GM19324 (cell line): ENCODE data around the gene SYNE1.
"Not testable (repeated sequence)": the region's sequence is repeated elsewhere in the genome, so short reads cannot be mapped to it uniquely, and the experiment has no call there.

ENCODE experiments used
- ATAC-seq: cut with Tn5 transposase; IDR thresholded peaks from one replicate; pipeline ENCODE4 v1.9.1; 2021; ENCODE audit warnings: mild to moderate bottlenecking, moderate library complexity; ENCODE audit not compliant: unreplicated experiment, low FRiP score

Gene SYNE1

DNA sequence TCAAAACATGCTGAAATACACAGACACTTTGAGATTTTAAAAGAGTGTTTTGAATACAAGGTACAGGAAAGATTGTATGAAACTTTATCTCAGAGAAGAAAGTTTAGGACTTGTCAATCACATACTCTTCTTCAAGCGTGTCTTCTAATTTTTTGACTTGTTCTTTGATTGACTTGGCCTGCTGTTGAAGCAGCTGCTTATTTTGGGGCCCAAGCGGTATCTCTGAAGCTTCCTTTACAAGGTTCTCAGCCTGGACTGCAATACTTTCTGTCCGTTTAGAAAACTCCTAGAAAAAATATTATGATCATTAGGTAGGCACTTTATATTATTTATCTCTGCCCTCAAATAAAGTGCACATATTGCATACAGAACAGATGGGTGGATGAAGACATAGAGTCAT, 201.3 kb downstream of the SYNE1 start:
- no peak for ATAC-seq

DNA sequence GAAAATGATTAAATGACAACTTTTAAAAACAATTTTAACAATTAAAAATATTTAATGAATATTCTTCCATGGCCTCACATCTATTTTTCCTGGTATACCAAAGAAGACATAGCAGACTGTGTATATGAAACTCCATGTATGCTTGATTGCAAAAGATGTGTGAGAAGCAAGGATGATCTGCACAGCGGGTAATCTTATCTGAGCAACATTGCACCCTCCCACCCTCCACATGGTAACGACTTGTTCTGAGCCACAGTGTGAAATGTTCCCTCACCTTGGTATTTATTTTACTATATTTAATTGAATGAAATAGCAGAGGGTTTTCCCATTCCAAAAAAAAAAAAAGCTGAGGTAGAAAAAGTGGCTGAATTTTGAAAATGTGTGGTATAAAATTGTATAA, 204.4 kb downstream of the SYNE1 start:
- no peak for ATAC-seq

DNA sequence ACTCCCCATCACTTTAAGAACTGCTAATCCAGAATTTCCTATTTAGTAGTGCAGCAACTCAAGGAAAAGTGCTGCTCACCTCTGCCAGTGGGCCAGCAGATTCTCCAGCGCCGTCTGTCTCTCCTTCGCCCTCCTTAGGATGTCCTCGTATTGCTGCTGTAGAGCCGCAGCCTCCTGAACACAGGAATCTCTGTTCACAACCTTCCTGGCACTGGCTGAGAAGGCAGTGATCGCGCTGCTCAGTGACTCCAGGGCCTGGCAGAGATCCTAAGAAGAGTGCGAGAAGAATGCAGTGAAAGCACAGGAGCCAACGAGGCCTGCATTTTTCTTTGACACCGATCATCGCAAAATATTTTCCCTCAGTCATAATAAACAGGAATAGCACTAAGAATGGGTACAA, 209.0 kb downstream of the SYNE1 start:
- ATAC-seq, result no peak

DNA sequence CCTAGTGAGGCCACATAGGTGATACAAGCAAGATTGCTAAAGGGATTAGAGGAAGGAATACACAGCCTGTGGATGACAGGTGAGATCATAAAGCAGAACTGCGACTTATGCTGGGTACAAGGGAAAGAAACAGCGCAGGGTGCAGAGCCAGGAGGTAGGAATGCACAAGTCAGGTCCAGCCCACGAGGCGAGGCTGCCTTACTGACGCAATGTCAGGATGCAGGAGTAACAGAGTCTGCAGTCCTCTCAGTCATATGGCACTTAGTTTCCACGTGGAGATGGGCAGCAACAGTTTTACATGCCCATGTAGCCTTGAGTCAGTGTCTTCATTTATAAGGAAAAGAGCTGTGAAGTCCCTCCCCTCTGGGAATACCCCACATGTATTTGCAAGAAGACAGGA, 210.9 kb downstream of the SYNE1 start:
- ATAC-seq, result no peak

DNA sequence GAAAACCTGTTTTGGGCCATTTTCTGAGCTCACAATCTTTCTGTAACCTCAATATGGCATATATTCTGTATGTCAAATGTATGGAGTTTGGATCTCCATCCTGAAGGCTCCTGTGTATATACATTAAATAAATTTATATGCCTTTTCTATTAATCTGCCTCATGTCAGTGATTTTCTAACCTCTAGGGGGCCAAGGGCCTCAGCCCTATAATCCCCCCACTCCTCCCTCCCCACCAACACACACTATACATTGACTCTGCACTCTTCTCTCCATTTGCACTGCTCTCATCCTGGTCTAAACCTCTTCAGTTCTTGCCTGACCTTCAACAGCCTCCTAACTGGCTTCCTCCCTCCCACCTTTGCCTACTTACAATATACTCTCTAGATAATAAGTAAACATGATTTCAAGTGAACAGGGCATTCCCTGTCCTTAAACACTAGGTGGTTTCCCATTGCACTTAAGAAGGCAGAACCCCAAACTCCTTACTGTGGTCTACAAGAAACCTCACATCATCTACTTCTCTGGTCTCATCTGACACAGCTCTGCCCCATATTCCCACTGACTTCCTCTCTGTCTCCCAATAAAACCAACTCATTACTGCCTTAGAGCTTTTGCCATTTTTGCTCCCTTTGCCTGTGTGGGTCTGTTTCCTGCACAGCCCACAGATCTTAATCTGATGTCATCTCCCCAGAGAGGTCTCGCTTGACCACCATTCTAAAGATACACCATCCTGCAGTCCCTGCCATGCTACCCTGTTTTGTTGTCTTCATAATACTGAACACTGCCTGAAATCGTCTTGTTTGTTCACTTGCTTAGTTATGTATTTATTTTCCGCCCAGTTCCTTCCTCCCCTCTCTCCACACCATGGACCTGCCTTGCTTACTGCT, 213.7 kb downstream of the SYNE1 start:
- peak; percentile 71 for ATAC-seq

DNA sequence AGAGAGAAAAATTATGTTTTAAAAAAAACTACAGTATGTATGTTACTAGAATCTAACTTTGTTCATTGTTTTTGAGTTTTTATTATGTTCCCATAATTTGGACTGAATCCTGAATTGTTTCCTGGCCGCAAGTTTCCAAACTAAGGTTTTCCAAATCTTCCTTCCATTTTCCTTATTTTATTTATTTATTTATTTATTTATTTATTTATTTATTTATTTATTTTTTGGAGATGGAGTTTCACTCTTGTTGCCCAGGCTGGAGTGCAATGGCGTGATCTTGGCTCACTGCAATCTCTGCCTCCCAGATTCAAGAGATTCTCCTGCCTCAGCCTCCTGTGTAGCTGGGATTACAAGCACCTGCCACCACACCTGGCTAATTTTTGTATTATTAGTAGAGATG, 215.7 kb downstream of the SYNE1 start:
- not testable (repeated sequence) for ATAC-seq

DNA sequence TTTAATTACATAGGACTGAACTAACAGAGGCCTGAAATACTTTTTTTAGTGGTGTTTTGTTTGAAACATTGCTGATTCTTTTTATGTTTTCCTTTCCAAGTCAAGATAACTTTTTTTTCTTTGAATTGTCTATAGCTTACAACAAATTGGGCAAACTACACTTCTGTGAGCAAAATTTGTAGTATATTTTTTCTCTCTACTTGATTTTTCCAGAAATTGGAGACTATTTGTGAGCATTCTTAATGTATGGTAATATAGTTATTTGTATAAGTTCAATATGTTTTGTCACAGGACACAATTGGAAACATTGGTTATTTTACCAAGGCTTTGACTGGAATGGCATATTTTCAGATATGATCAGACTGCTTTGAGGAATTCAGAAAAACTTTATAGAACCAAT, 216.5 kb downstream of the SYNE1 start:
- no peak for ATAC-seq

DNA sequence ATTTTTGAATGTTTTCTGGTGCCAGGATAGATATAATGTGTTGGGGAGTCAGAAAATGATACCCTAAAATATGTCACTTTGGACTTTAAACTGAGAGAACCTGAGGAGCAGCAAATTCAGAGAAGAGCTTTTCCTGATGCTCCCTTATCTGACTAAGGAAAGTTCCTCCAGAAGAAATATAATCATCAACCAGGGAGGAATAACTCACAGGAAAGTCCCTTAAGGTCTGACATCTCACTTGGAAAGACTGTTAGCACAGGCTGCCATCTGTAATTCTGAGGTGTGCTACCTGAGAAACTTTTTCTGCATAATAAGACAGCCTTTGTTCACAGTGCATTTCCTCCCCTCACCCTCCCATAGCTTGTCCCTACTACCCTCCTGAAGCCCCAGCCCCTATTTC, 218.6 kb downstream of the SYNE1 start:
- no peak for ATAC-seq

DNA sequence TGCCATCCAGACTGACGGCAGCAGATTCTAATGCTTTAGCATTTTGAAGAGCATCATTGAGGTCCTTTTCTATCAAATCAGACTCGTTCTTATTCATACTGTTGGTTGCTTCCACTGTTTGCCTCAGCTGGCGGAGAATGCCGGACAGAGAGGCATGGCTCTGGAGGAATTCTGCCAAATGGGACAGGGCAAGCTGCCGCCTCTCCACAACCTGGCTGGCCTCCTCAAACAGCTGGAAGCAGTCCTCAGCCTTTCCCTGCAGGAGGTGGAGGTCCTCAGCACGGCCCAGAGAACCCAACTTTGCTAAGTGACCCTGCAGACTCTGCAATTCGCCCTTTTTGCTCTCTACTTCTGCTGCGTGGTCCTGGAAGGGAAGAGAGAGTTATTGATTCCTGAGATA, 220.5 kb downstream of the SYNE1 start:
- no peak for ATAC-seq

DNA sequence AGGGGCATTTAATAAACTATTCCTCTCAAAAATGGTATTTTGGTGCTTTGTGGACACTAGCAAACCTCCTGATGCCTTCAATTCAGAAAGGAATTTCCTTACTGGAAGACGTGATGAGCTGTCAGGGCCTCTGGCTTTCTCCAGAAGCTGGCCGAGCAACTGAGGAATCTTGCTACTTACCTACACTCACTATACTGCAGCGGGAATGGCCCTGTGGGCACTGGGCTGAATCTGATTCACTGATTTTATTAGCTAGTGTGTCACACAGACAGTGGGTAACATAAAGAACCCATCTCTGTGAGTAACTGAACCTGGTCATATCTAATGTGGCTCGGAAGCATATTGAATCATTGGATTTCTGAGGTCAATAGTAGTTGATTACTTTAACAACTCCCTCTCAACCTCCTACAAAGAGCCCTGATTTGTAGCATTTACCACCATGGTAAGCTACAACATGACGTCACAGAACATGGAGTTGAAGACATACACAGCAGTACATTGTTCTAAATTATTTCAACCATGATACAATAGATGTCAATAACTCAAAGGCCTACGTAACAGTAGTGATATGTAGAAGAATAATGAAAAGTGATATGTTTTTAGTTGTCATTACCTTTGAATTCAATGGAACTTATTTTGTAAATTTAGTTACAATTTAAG, 232.1 kb downstream of the SYNE1 start:
- no peak for ATAC-seq

DNA sequence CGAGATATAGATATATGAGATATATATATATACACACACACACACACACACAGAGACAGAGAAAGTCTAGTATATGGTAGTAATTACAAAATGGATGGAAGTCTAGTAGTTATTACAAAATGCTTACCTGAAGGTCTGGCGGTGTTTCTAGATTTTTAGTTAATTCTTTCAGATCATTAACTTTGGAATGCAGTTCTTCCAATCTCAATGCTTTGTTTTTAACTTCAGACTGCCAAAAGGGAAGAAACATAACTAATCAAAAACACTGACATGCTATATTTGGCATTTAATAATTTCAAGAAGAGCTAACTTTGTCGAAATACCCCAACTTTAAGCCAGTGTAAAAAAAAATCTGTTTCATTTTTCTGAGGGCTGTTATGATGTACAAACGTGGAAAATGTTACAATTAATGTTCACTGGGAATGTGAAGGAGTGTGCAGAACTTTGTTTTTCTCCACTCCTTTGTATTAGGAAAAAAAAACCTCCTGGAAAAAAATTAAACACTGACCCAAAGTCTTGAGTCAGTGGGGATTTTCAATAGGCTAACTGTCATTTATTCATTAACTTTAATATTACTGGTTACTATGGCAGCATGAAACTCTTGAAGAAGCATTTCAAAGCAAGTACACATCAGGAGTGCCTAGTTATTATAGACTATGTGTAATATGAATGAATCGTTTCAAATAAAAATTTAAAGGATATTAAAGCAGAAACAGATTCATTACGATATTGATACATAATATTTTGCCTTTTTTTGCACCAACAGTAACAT, 232.9 kb downstream of the SYNE1 start:
- no peak for ATAC-seq

DNA sequence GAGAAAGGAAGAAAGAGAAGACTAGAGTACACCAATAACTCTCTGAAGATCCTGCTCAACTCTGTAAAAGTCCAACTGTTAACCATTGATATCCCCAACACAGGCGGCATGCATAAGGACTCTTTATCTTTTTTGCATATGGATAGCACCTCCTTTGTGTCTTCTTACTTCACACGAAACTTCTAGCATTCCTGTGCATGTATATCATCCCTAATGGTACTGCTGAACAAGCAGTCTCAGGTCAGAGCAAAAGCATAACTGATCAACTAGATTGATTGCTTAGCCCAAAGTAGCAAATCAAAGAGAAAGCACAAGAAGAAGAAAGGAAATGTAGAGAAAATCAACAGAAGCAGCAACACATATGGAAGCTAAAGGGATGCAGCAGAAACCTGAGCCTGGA, 234.4 kb downstream of the SYNE1 start:
- ATAC-seq, result no peak

DNA sequence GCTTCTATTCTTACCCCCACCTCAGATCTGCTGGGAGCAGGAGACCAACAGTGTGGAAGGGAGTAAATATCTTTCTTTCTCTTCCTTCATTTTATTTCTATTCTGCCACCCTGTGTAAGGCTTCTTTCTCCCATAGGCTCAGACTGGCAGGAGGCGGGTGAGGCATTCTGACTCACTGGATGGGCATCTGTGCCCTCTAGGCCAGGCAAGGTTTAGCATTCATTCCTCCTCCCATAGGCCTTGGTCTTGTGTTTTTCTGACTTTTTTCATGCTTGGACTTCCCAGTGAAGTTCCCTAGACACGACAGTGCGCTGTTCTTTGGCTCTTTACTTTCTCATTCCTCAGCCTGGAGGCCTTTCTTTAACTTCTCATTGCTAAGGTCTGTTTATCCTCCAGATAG, 235.2 kb downstream of the SYNE1 start:
- ATAC-seq, result no peak

DNA sequence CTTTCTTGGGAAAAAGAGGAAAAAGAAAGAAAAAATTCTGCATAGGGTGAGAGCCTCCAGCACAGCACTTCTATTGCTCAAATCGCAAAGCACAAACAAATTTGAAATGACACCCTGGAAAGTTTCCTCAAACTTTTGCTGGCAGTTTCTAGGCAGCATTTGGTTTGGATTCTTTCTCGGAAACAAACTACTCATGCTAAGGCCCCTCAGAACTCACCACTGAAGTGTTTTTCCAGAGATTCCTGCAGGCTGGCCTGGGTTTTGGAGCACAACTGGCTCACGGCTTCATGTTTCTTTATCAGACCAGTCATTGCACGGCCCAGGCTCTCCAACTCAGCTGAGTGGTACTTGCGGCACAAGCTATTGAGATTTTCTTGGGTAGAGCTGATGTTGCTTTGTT, 237.8 kb downstream of the SYNE1 start:
- no peak for ATAC-seq

DNA sequence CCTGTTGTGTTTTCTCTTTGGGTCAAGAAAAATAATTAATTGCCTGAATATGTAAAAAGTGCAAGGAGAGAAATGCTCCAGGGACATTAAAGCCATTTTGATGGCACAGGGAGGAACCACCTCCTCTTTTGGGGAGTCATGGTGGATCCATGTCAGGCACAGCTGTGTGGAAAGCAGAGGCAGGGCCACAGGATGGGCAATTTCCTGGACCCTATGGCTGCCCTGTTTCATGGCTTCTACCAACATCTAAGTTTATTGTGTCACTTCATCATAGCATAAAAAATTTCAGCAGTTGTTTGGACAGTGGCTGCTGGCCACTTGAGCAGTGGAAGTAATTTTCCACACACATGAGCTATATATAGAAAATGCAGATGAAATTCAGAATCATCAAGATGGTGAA, 238.2 kb downstream of the SYNE1 start:
- no peak for ATAC-seq

DNA sequence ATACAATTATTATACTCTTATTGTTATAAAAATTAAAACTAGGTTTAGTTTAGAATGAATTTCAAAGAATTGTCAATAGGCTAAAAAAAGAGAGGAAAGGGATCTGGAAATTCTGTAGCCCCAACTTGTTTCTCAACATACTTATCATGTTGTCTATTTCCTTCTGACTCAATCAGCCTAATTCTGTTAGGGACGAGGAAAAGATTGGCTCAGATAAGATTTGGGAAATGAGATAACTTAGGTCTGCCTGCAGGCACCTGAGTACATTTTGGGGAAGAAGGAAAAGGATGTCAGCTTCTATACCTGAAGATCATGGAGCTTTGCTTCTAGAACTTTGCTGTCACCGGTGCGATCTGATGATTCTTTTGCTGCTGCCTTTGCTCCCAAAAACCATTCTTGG, 238.8 kb downstream of the SYNE1 start:
- no peak for ATAC-seq

DNA sequence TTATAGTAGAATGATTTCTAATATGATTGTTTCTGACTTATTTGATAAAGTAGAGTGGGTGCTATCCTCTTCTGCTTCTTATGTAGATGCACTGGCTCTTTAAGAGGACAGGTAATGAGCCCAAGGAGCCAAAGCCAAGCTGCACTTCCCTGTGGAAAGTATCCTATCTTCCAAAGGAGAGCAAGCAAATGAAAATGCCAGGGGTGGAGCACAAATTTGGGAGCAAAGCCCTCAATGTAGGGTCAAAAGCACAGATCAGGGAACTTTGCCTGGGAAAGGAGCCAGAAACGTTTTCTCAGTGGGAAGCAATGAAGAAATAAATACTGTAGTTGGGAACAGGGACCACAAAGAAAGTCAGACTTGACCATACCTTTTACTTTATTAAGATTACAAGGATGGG, 242.9 kb downstream of the SYNE1 start:
- no peak for ATAC-seq

DNA sequence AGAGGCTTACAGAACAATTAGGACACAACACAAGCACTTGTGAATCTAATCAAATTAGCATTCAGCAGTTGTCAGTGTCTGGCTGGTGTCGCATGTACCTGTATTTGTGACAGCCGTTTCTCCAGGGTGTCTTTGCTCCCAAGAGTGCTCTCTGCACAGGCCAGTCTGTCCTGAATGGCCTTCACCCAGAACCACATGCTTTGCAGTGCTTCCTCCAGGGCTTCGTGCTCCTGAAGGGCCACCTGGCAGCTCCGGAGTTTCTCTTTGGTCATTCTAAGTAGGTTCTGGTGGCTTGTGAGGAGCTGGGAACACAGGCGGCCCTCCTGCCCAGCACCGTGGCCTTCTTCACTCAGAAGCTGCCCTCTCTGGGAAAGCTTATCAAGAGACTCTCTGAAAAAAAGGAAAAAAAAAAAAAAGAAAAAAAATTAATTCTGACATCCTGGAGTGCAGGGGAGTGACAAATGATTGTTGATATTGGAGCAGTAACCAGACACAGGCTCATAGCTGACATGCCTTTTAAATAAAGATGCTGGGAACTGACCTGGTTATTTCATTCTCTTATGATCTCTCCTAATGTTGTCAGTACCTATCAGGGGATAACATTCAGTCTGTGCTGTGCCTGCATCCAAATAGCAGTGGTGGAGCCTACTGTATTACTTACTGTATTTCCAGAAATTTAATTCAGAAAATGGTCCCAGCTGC, 245.8 kb downstream of the SYNE1 start:
- ATAC-seq, result no peak

DNA sequence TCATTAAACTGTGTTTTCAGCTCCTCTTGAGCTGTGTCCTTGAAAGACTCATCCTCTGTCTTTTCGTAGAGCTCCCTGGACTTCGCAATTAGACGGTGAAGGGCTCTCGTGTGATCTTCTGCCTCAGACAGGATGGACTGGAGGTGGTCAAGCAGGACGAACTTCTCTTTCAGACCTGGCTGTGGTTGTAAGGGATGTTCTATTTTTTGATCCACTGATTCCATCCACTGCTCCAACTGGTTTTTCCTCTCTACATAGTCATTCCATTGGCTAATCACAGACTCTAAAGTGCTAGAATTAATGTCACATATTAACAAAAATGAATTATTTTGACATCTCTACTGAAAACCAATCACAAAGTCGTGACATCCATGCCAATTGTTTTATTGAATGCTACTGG, 250.1 kb downstream of the SYNE1 start:
- no peak for ATAC-seq

DNA sequence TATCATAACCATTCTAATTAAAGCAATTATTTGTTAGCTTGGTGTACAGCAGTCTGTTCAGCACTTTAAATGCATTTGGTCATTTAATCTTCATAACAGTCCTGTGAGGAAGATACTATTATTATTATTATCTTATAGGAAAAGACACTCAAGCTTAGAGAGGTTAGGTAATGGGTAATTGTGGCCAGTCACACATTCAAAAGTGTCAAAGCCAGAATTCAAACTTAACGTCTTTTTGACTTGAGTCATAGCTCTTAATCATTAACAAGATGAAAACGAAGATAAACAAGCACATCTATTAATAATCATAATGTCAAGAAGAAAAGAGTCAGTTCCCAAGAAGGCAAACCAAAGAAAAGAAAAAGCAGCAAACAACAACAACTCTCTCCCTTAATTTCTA, 251.0 kb downstream of the SYNE1 start:
- ATAC-seq, result no peak
